SK-N-SH (cell line): ENCODE measurements around the gene SPRR2D. TPM values are rescaled to one million over a fixed set of nuclear protein-coding genes. Genes with fewer than 3 reads are reported as not detected.

Source experiments
- CTCF ChIA-PET: fragments of 300-600, 350-600 bp; formaldehyde crosslinking; extraction: SDS; loops from one replicate; lab custom pipeline; 2021; lab: Yijun Ruan, JAX
- POLR2A ChIA-PET: fragments of 350-600 bp; sonication (Branson Sonifier 250); formaldehyde crosslinking; extraction: SDS; loops from one replicate; lab custom pipeline; 2020; ENCODE audit warnings: antibody characterized with exemption, inconsistent platforms; lab: Yijun Ruan, JAX
- DNase-seq: peaks from one replicate; pipeline ENCODE4 v3.0.0; 2012
- H2AFZ ChIP-seq: fragments of 200-600 bp; sonication (generic); 2 replicates; pipeline ENCODE4 v1.8.1; 2016; ENCODE audit warnings: antibody characterized with exemption, mild to moderate bottlenecking, low read depth
- H3F3A ChIP-seq: fragments of 200-600 bp; sonication (generic); replicated peaks from 2 replicates; pipeline ENCODE3; 2016; ENCODE audit warnings: antibody characterized with exemption, mild to moderate bottlenecking; ENCODE audit not compliant: insufficient read depth
- H3K27ac ChIP-seq, 2 experiments: fragments of 200-500 bp in 1 of 2; fragments of 200-600 bp in 1 of 2; sonication (Bioruptor generic) in 1 of 2; sonication (generic), shearing (Covaris generic) in 1 of 2; 2 replicates each; pipeline versions ENCODE4 v1.5.1 to v1.6.1; 2014 to 2016; ENCODE audit warnings: low read depth in 2 of 2, inconsistent platforms in 1 of 2, low read length in 1 of 2, mild to moderate bottlenecking in 1 of 2, mixed read lengths in 1 of 2
- H3K27me3 ChIP-seq: fragments of 200-600 bp; sonication (generic), shearing (Covaris generic); 2 replicates; pipeline ENCODE4 v1.6.1; 2016; ENCODE audit warnings: mixed run types; ENCODE audit not compliant: insufficient read depth
- H3K36me3 ChIP-seq, 2 experiments: fragments of 200-500 bp in 1 of 2; fragments of 200-600 bp in 1 of 2; sonication (Bioruptor generic) in 1 of 2; sonication (generic) in 1 of 2; replicated peaks in 1 of 2; 2 replicates each; pipeline versions ENCODE3 to v1.5.1; 2014 to 2016; ENCODE audit warnings: low read length in 1 of 2, mild to moderate bottlenecking in 1 of 2; ENCODE audit not compliant: insufficient read depth in 2 of 2, control insufficient read depth in 1 of 2
- H3K4me1 ChIP-seq, 2 experiments: fragments of 200-500 bp in 1 of 2; fragments of 200-600 bp in 1 of 2; sonication (Bioruptor generic) in 1 of 2; sonication (generic), shearing (Covaris generic) in 1 of 2; 2 replicates each; pipeline versions ENCODE4 v1.5.1 to v1.6.1; 2014 to 2016; ENCODE audit warnings: low read depth in 1 of 2, low read length in 1 of 2, mixed run types in 1 of 2; ENCODE audit not compliant: insufficient read depth in 2 of 2, control insufficient read depth in 1 of 2
- H3K4me2 ChIP-seq: fragments of 200-600 bp; sonication (generic), shearing (Covaris generic); 2 replicates; pipeline ENCODE4 v1.6.1; 2017; ENCODE audit warnings: mixed run types
- H3K4me3 ChIP-seq, 2 experiments: fragments of 200-500 bp in 1 of 2; fragments of 200-600 bp in 1 of 2; sonication (Bioruptor generic) in 1 of 2; sonication (generic), shearing (Covaris generic) in 1 of 2; 2 replicates each; pipeline versions ENCODE4 v1.5.1 to v1.8.1; 2014 to 2016; ENCODE audit warnings: low read depth in 2 of 2, inconsistent platforms in 1 of 2, low read length in 1 of 2, mild to moderate bottlenecking in 1 of 2, mixed read lengths in 1 of 2, moderate library complexity in 1 of 2
- H3K79me2 ChIP-seq: fragments of 200-600 bp; sonication (generic); 2 replicates; pipeline ENCODE4 v1.8.1; 2017; ENCODE audit warnings: mild to moderate bottlenecking; ENCODE audit not compliant: insufficient read depth
- H3K9ac ChIP-seq: fragments of 200-600 bp; sonication (generic); 2 replicates; pipeline ENCODE4 v1.6.1; 2017; ENCODE audit warnings: mixed run types
- H3K9me2 ChIP-seq: fragments of 200-600 bp; sonication (generic); 2 replicates; pipeline ENCODE4 v1.6.1; 2017; ENCODE audit warnings: mixed run types
- H3K9me3 ChIP-seq: fragments of 200-600 bp; sonication (generic); 2 replicates; pipeline ENCODE4 v1.6.1; 2017; ENCODE audit warnings: mixed run types, mild to moderate bottlenecking, moderate library complexity
- H4K20me1 ChIP-seq: fragments of 200-600 bp; sonication (generic); 2 replicates; pipeline ENCODE4 v1.6.1; 2017; ENCODE audit warnings: mild to moderate bottlenecking, mixed run types; ENCODE audit not compliant: insufficient read depth
- ELF1 ChIP-seq: IDR thresholded peaks from 2 replicates; pipeline ENCODE4 v1.4.0; 2012
- EZH2phosphoT487 ChIP-seq: fragments of 200-600 bp; sonication (generic); IDR thresholded peaks from 2 replicates; pipeline ENCODE4 v1.6.1; 2017; ENCODE audit warnings: low read depth, mixed run types, mild to moderate bottlenecking, antibody characterized with exemption, moderate library complexity, borderline replicate concordance
- FOSL2 ChIP-seq: IDR thresholded peaks from 2 replicates; pipeline ENCODE4 v1.4.0; 2012; ENCODE audit warnings: low read depth, mild to moderate bottlenecking, moderate library complexity, borderline replicate concordance
- FOXJ3 ChIP-seq: sonication (generic); formaldehyde crosslinking; IDR thresholded peaks from 2 replicates; pipeline ENCODE4 v1.5.1; 2020; ENCODE audit warnings: mild to moderate bottlenecking, missing genetic modification reagents
- FOXM1 ChIP-seq: IDR thresholded peaks from 2 replicates; pipeline ENCODE4 v1.4.0; 2012; ENCODE audit warnings: low read depth, mild to moderate bottlenecking
- IRF3 ChIP-seq: fragments of 150-350 bp; IDR thresholded peaks from 2 replicates; pipeline ENCODE4 v1.6.1; 2016; ENCODE audit warnings: mild to moderate bottlenecking, low read depth, low read length
- JUND ChIP-seq: IDR thresholded peaks from 2 replicates; pipeline ENCODE4 v1.4.0; 2012
- MAX ChIP-seq: IDR thresholded peaks from 2 replicates; pipeline ENCODE4 v1.4.0; 2012; ENCODE audit warnings: low read depth
- MEF2A ChIP-seq: IDR thresholded peaks from 2 replicates; pipeline ENCODE4 v1.4.0; 2012; ENCODE audit warnings: low read depth, borderline replicate concordance
- MXI1 ChIP-seq: IDR thresholded peaks from 2 replicates; pipeline ENCODE4 v1.6.1; 2012; ENCODE audit warnings: mild to moderate bottlenecking, low read depth, low read length, improper control_type of control experiment
- NFIC ChIP-seq: IDR thresholded peaks from 2 replicates; pipeline ENCODE4 v1.4.0; 2012; ENCODE audit warnings: borderline replicate concordance
- RCOR1 ChIP-seq: fragments of 150-350 bp; IDR thresholded peaks from 2 replicates; pipeline ENCODE4 v1.6.1; 2017; ENCODE audit warnings: antibody characterized with exemption, low read length
- REST ChIP-seq: IDR thresholded peaks from 2 replicates; pipeline ENCODE4 v1.6.1; 2012; ENCODE audit warnings: mild to moderate bottlenecking, low read depth, low read length, moderate library complexity
- SIN3A ChIP-seq: IDR thresholded peaks from 2 replicates; pipeline ENCODE4 v1.6.1; 2012; ENCODE audit warnings: low read depth, mild to moderate bottlenecking, low read length, moderate library complexity, borderline replicate concordance
- TEAD4 ChIP-seq: IDR thresholded peaks from 2 replicates; pipeline ENCODE4 v1.4.0; 2012; ENCODE audit warnings: mild to moderate bottlenecking, borderline replicate concordance; ENCODE audit not compliant: insufficient read depth
- USF2 ChIP-seq: fragments of 150-350 bp; IDR thresholded peaks from 2 replicates; pipeline ENCODE4 v1.6.1; 2017; ENCODE audit warnings: antibody characterized with exemption, low read length, low read depth, borderline replicate concordance
- WGBS: methylation state at CpG from one replicate; pipeline ENCODE4 v1.1.6; 2017; ENCODE audit warnings: low lambda C conversion rate; 5-methylcytosine and 5-hydroxymethylcytosine counted together
- polyA plus RNA-seq, 3 experiments: library from polyadenylated mRNA; depleted of rRNA; stranded (reverse); fragments of >200 nt; gene quantifications; 2 replicates each; pipeline ENCODE4 v1.2.3, GENCODE V29; 2012
- TF ChIP-seq, protein P1 (sequence below): IDR thresholded peaks from 2 replicates; pipeline ENCODE4; 2012
- TF ChIP-seq, protein P2 (sequence below): IDR thresholded peaks from 2 replicates; pipeline ENCODE4 v1.4.0; 2012; ENCODE audit warnings: low read depth, borderline replicate concordance

Gene SPRR2D
- not detected in 2 replicates for polyA plus RNA-seq (2012; rRNA removed)
- polyA plus RNA-seq (2012; cell fraction: cytosol; rRNA removed) = not detected in 2 replicates
- polyA plus RNA-seq (2012; cell fraction: nucleus; rRNA removed) = not detected in 2 replicates

DNA sequence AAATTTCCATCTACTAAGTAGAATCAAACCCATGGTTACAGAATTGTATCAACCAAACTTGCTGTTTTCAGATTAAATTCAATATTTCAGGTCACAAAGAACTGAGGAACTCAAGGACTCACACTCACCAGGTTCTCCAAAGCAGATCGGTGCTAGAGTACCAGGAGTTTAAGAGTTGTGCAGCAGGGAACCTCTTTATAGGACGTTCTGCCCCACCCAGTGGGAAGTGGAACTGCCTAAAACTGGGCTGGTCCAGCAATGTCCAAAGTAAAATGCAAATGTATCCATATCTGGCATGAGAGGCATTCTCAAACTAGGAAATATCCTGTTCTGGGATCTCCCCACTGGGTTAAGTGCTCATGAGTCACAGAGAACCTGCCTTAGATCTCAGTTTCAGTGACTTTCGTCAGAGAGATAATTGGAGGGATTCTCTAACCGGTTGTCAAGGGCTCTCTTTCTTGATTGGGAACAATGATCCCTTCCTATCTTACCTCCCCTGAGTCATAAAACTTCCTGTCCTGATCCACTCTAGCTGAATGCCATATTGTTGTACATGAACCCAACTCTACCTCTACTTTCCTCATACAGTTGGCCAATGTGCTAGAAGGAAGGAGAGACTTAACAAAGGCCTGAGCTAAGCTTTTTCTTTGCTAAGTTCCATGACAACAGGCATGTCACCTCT is at the start of gene SPRR2D:
Gene SPRR2D, minus strand, starts transcription at position 171 of the 682 bp plus-strand sequence. CDS start 774 bp downstream, outside the sequence.
- Histone ChIP-seq H4K20me1 (no peaks in the 10 kb centered on the region), H3F3A (no peaks in the 10 kb centered on the region), H3K79me2 (no peaks in the 10 kb centered on the region), H3K9me3 (no peaks in the 10 kb centered on the region), H3K9ac (no peak within 1 kb of the TSS), H2AFZ (no peak within 1 kb of the TSS), H3K36me3 (no peaks in the 10 kb centered on the region), H3K4me1 (no peaks in the 10 kb centered on the region), H3K9me2 (no peaks in the 10 kb centered on the region), H3K27me3 (no peaks in the 10 kb centered on the region), H3K4me2 (no peak within 1 kb of the TSS), H3K4me3 (no peak within 1 kb of the TSS), H3K27ac (no peak within 1 kb of the TSS)
- CTCF ChIA-PET = interaction anchor here (1.0 kb wide), 1 partner anchor 17 kb away, joined by 3 read pairs; the partner anchor contains the start of gene SPRR2A
- no peak for TF ChIP-seq USF2
- TF ChIP-seq TEAD4 = no peak
- TF ChIP-seq, protein P1, sequence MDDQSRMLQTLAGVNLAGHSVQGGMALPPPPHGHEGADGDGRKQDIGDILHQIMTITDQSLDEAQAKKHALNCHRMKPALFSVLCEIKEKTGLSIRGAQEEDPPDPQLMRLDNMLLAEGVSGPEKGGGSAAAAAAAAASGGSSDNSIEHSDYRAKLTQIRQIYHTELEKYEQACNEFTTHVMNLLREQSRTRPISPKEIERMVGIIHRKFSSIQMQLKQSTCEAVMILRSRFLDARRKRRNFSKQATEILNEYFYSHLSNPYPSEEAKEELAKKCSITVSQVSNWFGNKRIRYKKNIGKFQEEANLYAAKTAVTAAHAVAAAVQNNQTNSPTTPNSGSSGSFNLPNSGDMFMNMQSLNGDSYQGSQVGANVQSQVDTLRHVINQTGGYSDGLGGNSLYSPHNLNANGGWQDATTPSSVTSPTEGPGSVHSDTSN = no peak
- no peak for TF ChIP-seq JUND
- no peak for TF ChIP-seq EZH2phosphoT487
- TF ChIP-seq FOSL2 = no peak
- no peak for TF ChIP-seq FOXM1
- no peak for TF ChIP-seq MEF2A
- TF ChIP-seq ELF1 = no peak
- TF ChIP-seq MAX = no peak
- 0% methylated on average over 4 of the region's 4 CpGs for WGBS
- POLR2A ChIA-PET = no interaction called here
- DNase-seq = no peak

DNA sequence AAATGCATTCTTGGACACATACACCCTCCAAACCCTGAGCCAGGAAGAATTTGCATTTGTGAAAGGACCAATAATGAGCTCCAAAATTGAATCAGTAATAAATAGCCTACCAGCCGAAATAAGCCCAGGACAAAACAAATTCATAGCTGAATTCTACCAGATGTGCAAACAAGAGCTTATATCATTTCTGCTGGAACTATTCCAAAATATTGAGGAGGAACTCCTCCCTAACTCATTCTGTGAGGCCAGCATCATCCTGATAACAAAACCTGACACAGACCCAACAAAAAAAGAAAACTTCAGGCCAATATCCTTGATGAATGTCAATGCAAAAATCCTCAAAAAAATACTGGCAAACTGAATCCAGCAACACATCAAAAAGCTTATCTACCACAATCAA is 46.7 kb upstream of the SPRR2D start:
- H3K4me2 ChIP-seq = no peak overlapping the region
- H3K79me2 ChIP-seq = no peaks in the 10 kb centered on the region
- no peak overlapping the region for H3K4me3 ChIP-seq
- H3K36me3 ChIP-seq = no peaks in the 10 kb centered on the region
- H3K9ac ChIP-seq = no peak overlapping the region
- H3K27me3 ChIP-seq = no peaks in the 10 kb centered on the region
- H3K9me2 ChIP-seq = no peaks in the 10 kb centered on the region
- H3K4me1 ChIP-seq = no peaks in the 10 kb centered on the region
- WGBS = 0% methylated on average over 1 of the region's 1 CpG
- TF ChIP-seq TEAD4 (no peak), REST (no peak), RCOR1 (no peak), IRF3 (no peak), NFIC (no peak), MXI1 (no peak), FOXJ3 (CRISPR knock-in tag) (no peak), SIN3A (no peak)
- TF ChIP-seq, protein P2, sequence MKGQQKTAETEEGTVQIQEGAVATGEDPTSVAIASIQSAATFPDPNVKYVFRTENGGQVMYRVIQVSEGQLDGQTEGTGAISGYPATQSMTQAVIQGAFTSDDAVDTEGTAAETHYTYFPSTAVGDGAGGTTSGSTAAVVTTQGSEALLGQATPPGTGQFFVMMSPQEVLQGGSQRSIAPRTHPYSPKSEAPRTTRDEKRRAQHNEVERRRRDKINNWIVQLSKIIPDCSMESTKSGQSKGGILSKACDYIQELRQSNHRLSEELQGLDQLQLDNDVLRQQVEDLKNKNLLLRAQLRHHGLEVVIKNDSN = no peak
- H3F3A ChIP-seq = no peaks in the 10 kb centered on the region
- no peaks in the 10 kb centered on the region for H4K20me1 ChIP-seq
- H2AFZ ChIP-seq = no peak overlapping the region
- H3K27ac ChIP-seq = no peak overlapping the region
- no peak for DNase-seq
- H3K9me3 ChIP-seq = no peaks in the 10 kb centered on the region
- ChIA-PET CTCF (no interaction called here), POLR2A (no interaction called here)
